Breast epithelium (tissue), 4 donors: ENCODE results near the gene ATP8B4. TPM values are rescaled to one million over a fixed set of nuclear protein-coding genes. Genes with fewer than 3 reads are reported as not detected.

ENCODE experiments used
- DNase-seq, 2 donors: peaks; one replicate each; pipeline ENCODE4 v3.0.0-alpha.2; 2019; ENCODE audit warnings: low spot score in 2 of 2
- H3K27ac ChIP-seq, 2 donors: fragments of 200-600 bp; sonication (generic) in 1 of 2; one replicate each; pipeline ENCODE4 v1.5.1; 2016 to 2019; ENCODE audit warnings: mild to moderate bottlenecking in 1 of 2
- H3K27me3 ChIP-seq, 2 donors: fragments of 200-600 bp; sonication (generic) in 1 of 2; one replicate each; pipeline versions ENCODE4 v1.5.1 to v1.6.0; 2017 to 2019; ENCODE audit warnings: control low read depth in 1 of 2, mild to moderate bottlenecking in 1 of 2
- H3K36me3 ChIP-seq: fragments of 200-600 bp; one replicate; pipeline ENCODE4 v1.5.1; 2019
- H3K4me1 ChIP-seq, 2 donors: fragments of 200-600 bp; sonication (generic); one replicate each; pipeline ENCODE4 v1.5.1; 2016 to 2019; ENCODE audit warnings: control low read depth in 1 of 2
- H3K4me3 ChIP-seq, 3 donors: fragments of 200-600 bp; sonication (generic); 1 replicate in 2 of 3; 2 replicates in 1 of 3; pipeline ENCODE4 v1.5.1; 2016 to 2019; ENCODE audit warnings: mild to moderate bottlenecking in 3 of 3, moderate library complexity in 2 of 3
- H3K9me3 ChIP-seq, 2 donors: fragments of 200-600 bp; sonication (generic) in 1 of 2; one replicate each; pipeline ENCODE4 v1.5.1; 2016 to 2019; ENCODE audit warnings: control low read depth in 1 of 2
- CTCF ChIP-seq, 3 donors: fragments of 450-650 bp; IDR thresholded peaks; one replicate each; pipeline ENCODE4 v1.5.1; 2016 to 2017; ENCODE audit warnings: antibody characterized with exemption in 3 of 3, mild to moderate bottlenecking in 3 of 3, moderate library complexity in 3 of 3
- POLR2A ChIP-seq: fragments of 450-650 bp; IDR thresholded peaks from one replicate; pipeline ENCODE4 v1.6.1; 2016; ENCODE audit warnings: antibody characterized with exemption, mild to moderate bottlenecking, moderate library complexity
- POLR2AphosphoS5 ChIP-seq, 3 donors: sonication (generic); formaldehyde crosslinking; IDR thresholded peaks; one replicate each; pipeline ENCODE4 v1.6.1; 2017; ENCODE audit warnings: antibody characterized with exemption in 3 of 3
- intact Hi-C: fragments of 100-400 bp; cut with DNase I; formaldehyde crosslinking; loops from one replicate; pipeline ENCODE4 v1.15.1; 2023; ENCODE audit warnings: low total_unique reads
- total RNA-seq, 3 donors: library from RNA; depleted of rRNA; stranded (reverse); fragments of >200 nt; gene quantifications; one replicate each; pipeline ENCODE4 v1.1.0, GENCODE V29; 2016

Gene ATP8B4
- total RNA-seq, 3 donors from 2014 or later: 7.9 to 28.3 (median 9.5) TPM

GRCh38 chr15:49890689-49891088 is 228.3 kb downstream of the ATP8B4 start:
- DNase-seq: no peak
- no peak overlapping the region for H3K27ac ChIP-seq
- H3K27me3 ChIP-seq: no peaks in the 10 kb centered on the region
- H3K4me3 ChIP-seq: no peak overlapping the region
- TF ChIP-seq POLR2A: no peak
- no peak for TF ChIP-seq CTCF (IDR thresholded peaks at IDR 0.05)
- TF ChIP-seq POLR2AphosphoS5 (IDR thresholded peaks at IDR 0.05): no peak
- no peaks in the 10 kb centered on the region for H3K36me3 ChIP-seq
- intact Hi-C loops: no loop called here
- peaks cover 0 to 6% of the 10 kb centered on the region in 2 donors for H3K4me1 ChIP-seq
- no peaks in the 10 kb centered on the region for H3K9me3 ChIP-seq

GRCh38 chr15:49889536-49889935 is 229.5 kb downstream of the ATP8B4 start:
- H3K27me3 ChIP-seq: no peaks in the 10 kb centered on the region
- intact Hi-C loops: no loop called here
- no peak overlapping the region for H3K4me3 ChIP-seq
- no peaks in the 10 kb centered on the region for H3K36me3 ChIP-seq
- no peaks in the 10 kb centered on the region for H3K9me3 ChIP-seq
- DNase-seq: no peak
- peak overlapping the region; percentile 17 to 68 for H3K27ac ChIP-seq
- TF ChIP-seq POLR2A (no peak), POLR2AphosphoS5 (IDR thresholded peaks at IDR 0.05) (no peak), CTCF (IDR thresholded peaks at IDR 0.05) (no peak)
- H3K4me1 ChIP-seq: no peaks in the 10 kb centered on the region

GRCh38 chr15:49888734-49889133 is 230.3 kb downstream of the ATP8B4 start:
- Histone ChIP-seq H3K36me3 (no peaks in the 10 kb centered on the region), H3K9me3 (no peaks in the 10 kb centered on the region), H3K27me3 (no peaks in the 10 kb centered on the region), H3K27ac (peak overlapping the region; percentile 17 to 68), H3K4me3 (no peak overlapping the region), H3K4me1 (no peaks in the 10 kb centered on the region)
- no peak for TF ChIP-seq POLR2AphosphoS5 (IDR thresholded peaks at IDR 0.05)
- no peak for TF ChIP-seq CTCF (IDR thresholded peaks at IDR 0.05)
- no peak for DNase-seq
- intact Hi-C loops: no loop called here

GRCh38 chr15:49888323-49888693 is 230.7 kb downstream of the ATP8B4 start:
- H3K4me1 ChIP-seq: no peaks in the 10 kb centered on the region
- no peaks in the 10 kb centered on the region for H3K36me3 ChIP-seq
- H3K27me3 ChIP-seq: no peaks in the 10 kb centered on the region
- intact Hi-C loops: no loop called here
- TF ChIP-seq POLR2AphosphoS5 (IDR thresholded peaks at IDR 0.05) (no peak), POLR2A (no peak), CTCF (IDR thresholded peaks at IDR 0.05) (no peak)
- DNase-seq: no peak
- H3K9me3 ChIP-seq: no peaks in the 10 kb centered on the region
- no peak overlapping the region for H3K4me3 ChIP-seq
- peak overlapping the region; percentile 17 to 72 for H3K27ac ChIP-seq

- intact Hi-C loops: no loop called here
Measured at GRCh38 chr15:49887659-49888322, 231.2 kb downstream of the ATP8B4 start.

More at GRCh38 chr15:49887659-49888322, 231.2 kb downstream of the ATP8B4 start:
- Histone ChIP-seq H3K27ac (peak overlapping the region; percentile 13 to 72), H3K36me3 (no peaks in the 10 kb centered on the region), H3K4me3 (no peak overlapping the region), H3K9me3 (no peaks in the 10 kb centered on the region), H3K4me1 (no peaks in the 10 kb centered on the region), H3K27me3 (no peaks in the 10 kb centered on the region)
- DNase-seq: no peak
- TF ChIP-seq POLR2AphosphoS5 (IDR thresholded peaks at IDR 0.05) (no peak), CTCF (IDR thresholded peaks at IDR 0.05) (no peak)
